Natural killer cell (primary cell): Measurements from ENCODE around the gene CCL8. TPM values are rescaled to one million over a fixed set of nuclear protein-coding genes. Genes with fewer than 3 reads are reported as not detected.

ENCODE experiments used
- ATAC-seq, 3 donors: fragments of 150-1000 bp in 2 of 3; fragments of 200-7000 bp in 1 of 3; cut with Tn5 transposase; 1 replicate in 1 of 3; 2 replicates in 2 of 3; pipeline ENCODE4 v1.10.0; 2021; ENCODE audit warnings: mild to moderate bottlenecking in 2 of 3, moderate library complexity in 2 of 3
- DNase-seq, 2 donors: peaks; one replicate each; pipeline versions ENCODE4 v3.0.0 to v3.0.0-alpha.2; 2013 to 2021; ENCODE audit warnings: mixed read lengths in 1 of 2
- H3K27ac ChIP-seq: one replicate; pipeline ENCODE4 v1.5.1; 2013; ENCODE audit warnings: mild to moderate bottlenecking, low read length
- H3K27me3 ChIP-seq: one replicate; pipeline ENCODE4 v1.6.1; 2013; ENCODE audit warnings: low read length; ENCODE audit not compliant: control insufficient read depth, insufficient read depth
- H3K36me3 ChIP-seq: one replicate; pipeline ENCODE4 v1.6.1; 2013; ENCODE audit warnings: low read length; ENCODE audit not compliant: control insufficient read depth, insufficient read depth
- H3K4me1 ChIP-seq: one replicate; pipeline ENCODE4 v1.6.1; 2013; ENCODE audit warnings: low read length; ENCODE audit not compliant: control insufficient read depth, insufficient read depth
- H3K4me3 ChIP-seq: one replicate; pipeline ENCODE4 v1.5.1; 2013; ENCODE audit warnings: low read length
- H3K9me3 ChIP-seq: one replicate; pipeline ENCODE4 v1.6.1; 2013; ENCODE audit warnings: low read length; ENCODE audit not compliant: control insufficient read depth, insufficient read depth
- H3K27ac Mint-ChIP-seq, 2 donors: one replicate each; pipeline ENCODE4 v1.8.0; 2022; ENCODE audit warnings: mild to moderate bottlenecking in 2 of 2, mixed read lengths in 2 of 2, moderate library complexity in 1 of 2
- H3K27me3 Mint-ChIP-seq, 2 donors: one replicate each; pipeline ENCODE4 v1.8.0; 2022; ENCODE audit warnings: low read depth in 2 of 2, mixed read lengths in 2 of 2
- H3K36me3 Mint-ChIP-seq: one replicate; pipeline ENCODE4 v1.8.0; 2022; ENCODE audit warnings: mixed read lengths
- H3K4me1 Mint-ChIP-seq, 2 donors: one replicate each; pipeline ENCODE4 v1.8.0; 2022; ENCODE audit warnings: mixed read lengths in 2 of 2
- H3K4me3 Mint-ChIP-seq: one replicate; pipeline ENCODE4 v1.8.0; 2022; ENCODE audit warnings: mild to moderate bottlenecking, moderate library complexity, mixed read lengths
- H3K9me3 Mint-ChIP-seq, 2 donors: one replicate each; pipeline ENCODE4 v1.8.0; 2022; ENCODE audit warnings: mixed read lengths in 2 of 2
- CTCF ChIP-seq: fragments of 200-600 bp; IDR thresholded peaks from one replicate; pipeline ENCODE4 v1.8.0; 2022; ENCODE audit warnings: antibody characterized with exemption
- WGBS: methylation state at CpG from one replicate; pipeline ENCODE4 v1.1.7; 2013; ENCODE audit warnings: missing lambda C conversion rate; ENCODE audit not compliant: insufficient coverage; 5-methylcytosine and 5-hydroxymethylcytosine counted together
- intact Hi-C: fragments of 100-400 bp; cut with micrococcal nuclease; formaldehyde crosslinking; loops from one replicate; pipeline ENCODE4 v1.14.2; 2022
- total RNA-seq, 4 donors: library from RNA; stranded (reverse); fragments of 120-200 nt in 1 of 4; gene quantifications; one replicate each; pipeline versions ENCODE4 v1.2.3 to v1.2.4, GENCODE V29; 2013 to 2022

Gene CCL8
- total RNA-seq, 3 donors from 2014 or later (not counting 1 experiment from before 2014, with no cell fraction given): not detected

DNA sequence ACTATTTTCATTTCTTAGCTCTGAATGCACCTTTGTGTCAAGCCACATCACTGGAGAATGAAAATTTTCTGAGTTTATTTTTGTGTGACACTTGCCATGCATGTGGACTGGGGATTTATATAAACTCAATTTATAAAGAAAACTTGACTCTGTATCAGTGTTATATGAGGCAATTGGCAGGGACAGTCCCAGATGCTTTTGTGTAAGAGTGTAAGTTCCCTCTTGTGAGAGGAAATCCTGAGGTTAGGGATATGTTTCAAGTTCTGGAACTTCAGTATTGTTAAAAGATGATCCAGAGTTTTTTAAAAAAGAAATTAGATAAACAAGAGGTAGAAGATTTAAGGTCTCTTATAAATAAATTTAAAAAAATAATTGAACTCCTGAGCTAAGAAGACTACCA is 10.9 kb upstream of the CCL8 start:
- Mint-ChIP-seq H3K27ac (no peak overlapping the region), H3K9me3 (no peaks in the 10 kb centered on the region), H3K27me3 (peaks cover 0 to 14% of the 10 kb centered on the region in 2 donors), H3K4me3 (no peak overlapping the region), H3K36me3 (no peaks in the 10 kb centered on the region), H3K4me1 (no peaks in the 10 kb centered on the region)
- ATAC-seq: no peak
- intact Hi-C loops: no loop called here
- H3K4me3 ChIP-seq: no peak overlapping the region
- H3K4me1 ChIP-seq: no peaks in the 10 kb centered on the region
- no peak for DNase-seq
- no peak overlapping the region for H3K27ac ChIP-seq
- no peaks in the 10 kb centered on the region for H3K27me3 ChIP-seq
- no peak for TF ChIP-seq CTCF
- no peaks in the 10 kb centered on the region for H3K36me3 ChIP-seq
- no peaks in the 10 kb centered on the region for H3K9me3 ChIP-seq

DNA sequence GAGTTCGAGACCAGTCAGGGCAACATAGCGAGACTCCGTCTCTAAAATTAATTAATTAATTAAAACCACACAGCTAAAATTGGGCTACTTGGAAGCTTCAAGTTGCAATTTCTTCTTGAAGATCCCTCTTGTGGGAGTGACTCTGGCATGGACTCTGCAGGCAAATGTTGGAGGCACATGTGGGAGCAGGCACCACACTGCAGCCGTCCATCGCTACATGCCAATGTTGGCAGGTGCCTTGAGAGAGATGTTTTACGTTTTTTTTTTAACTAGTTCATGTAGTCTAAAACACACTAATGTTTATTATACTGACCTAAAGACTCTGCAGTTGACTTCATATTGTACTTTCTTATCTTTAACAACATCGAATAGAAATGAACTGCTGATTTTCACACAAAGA is 7.9 kb upstream of the CCL8 start:
- H3K36me3 ChIP-seq: no peaks in the 10 kb centered on the region
- no peaks in the 10 kb centered on the region for H3K4me1 Mint-ChIP-seq
- no peaks in the 10 kb centered on the region for H3K27me3 ChIP-seq
- no peaks in the 10 kb centered on the region for H3K4me1 ChIP-seq
- no peaks in the 10 kb centered on the region for H3K36me3 Mint-ChIP-seq
- H3K27ac ChIP-seq: no peak overlapping the region
- TF ChIP-seq CTCF: no peak
- ATAC-seq: no peak
- no peak overlapping the region for H3K4me3 Mint-ChIP-seq
- intact Hi-C loops: no loop called here
- H3K27ac Mint-ChIP-seq: no peak overlapping the region
- DNase-seq: no peak
- peaks cover 18 to 22% of the 10 kb centered on the region in 2 donors for H3K27me3 Mint-ChIP-seq
- no peaks in the 10 kb centered on the region for H3K9me3 ChIP-seq
- 88% methylated on average over 6 of the region's 7 CpGs for WGBS
- H3K4me3 ChIP-seq: no peak overlapping the region
- H3K9me3 Mint-ChIP-seq: no peaks in the 10 kb centered on the region

GRCh38 chr17:34312080-34312479 is 7.2 kb upstream of the CCL8 start:
- H3K9me3 ChIP-seq: no peaks in the 10 kb centered on the region
- no peak for TF ChIP-seq CTCF
- H3K4me1 ChIP-seq: no peaks in the 10 kb centered on the region
- WGBS: 80% methylated on average over 4 of the region's 5 CpGs
- no peak overlapping the region for H3K27ac Mint-ChIP-seq
- no peak overlapping the region for H3K4me3 Mint-ChIP-seq
- H3K4me3 ChIP-seq: no peak overlapping the region
- peaks cover 18 to 30% of the 10 kb centered on the region in 2 donors for H3K27me3 Mint-ChIP-seq
- ATAC-seq (no peak), DNase-seq (no peak)
- H3K36me3 Mint-ChIP-seq: no peaks in the 10 kb centered on the region
- no peaks in the 10 kb centered on the region for H3K9me3 Mint-ChIP-seq
- H3K27ac ChIP-seq: no peak overlapping the region
- no peaks in the 10 kb centered on the region for H3K4me1 Mint-ChIP-seq
- H3K27me3 ChIP-seq: no peaks in the 10 kb centered on the region
- intact Hi-C loops: no loop called here
- H3K36me3 ChIP-seq: no peaks in the 10 kb centered on the region

DNA sequence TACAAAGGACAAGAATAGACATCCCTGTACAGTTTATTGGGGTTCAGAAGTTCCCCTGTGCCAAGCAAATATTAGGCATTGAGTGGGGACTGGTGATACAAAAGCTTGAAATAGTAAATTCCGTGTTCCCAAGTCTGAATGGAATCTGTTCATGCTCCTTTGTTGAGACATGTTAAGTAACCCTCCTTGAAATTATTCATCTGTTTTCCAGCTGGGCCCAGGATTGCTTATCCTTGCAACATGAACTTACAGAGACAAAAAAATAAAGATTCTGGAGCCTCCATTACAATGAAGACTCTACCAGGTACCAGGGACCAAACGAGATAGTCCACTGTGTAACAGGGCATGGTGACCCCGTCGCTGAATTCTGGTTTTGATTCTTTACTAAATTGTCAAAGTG is 6.1 kb upstream of the CCL8 start:
- intact Hi-C loops: no loop called here
- Mint-ChIP-seq H3K27me3 (peaks cover 18 to 30% of the 10 kb centered on the region in 2 donors), H3K4me1 (no peaks in the 10 kb centered on the region), H3K27ac (no peak overlapping the region), H3K4me3 (no peak overlapping the region), H3K9me3 (no peaks in the 10 kb centered on the region), H3K36me3 (no peaks in the 10 kb centered on the region)
- DNase-seq (no peak), ATAC-seq (no peak)
- no peaks in the 10 kb centered on the region for H3K36me3 ChIP-seq
- TF ChIP-seq CTCF: no peak
- H3K4me3 ChIP-seq: no peak overlapping the region
- no peaks in the 10 kb centered on the region for H3K27me3 ChIP-seq
- no peak overlapping the region for H3K27ac ChIP-seq
- H3K9me3 ChIP-seq: no peaks in the 10 kb centered on the region
- no peaks in the 10 kb centered on the region for H3K4me1 ChIP-seq
- 81% methylated on average over 4 of the region's 4 CpGs for WGBS
